Measurements from ENCODE around the gene ART3. TPM values are rescaled to one million over a fixed set of nuclear protein-coding genes. Genes with fewer than 3 reads are reported as not detected.

ART3 gene
- total and polyA plus RNA-seq, 2 of the 8 experiments (the other 6 are each of a cell fraction or from before 2014, with no cell fraction given): 0.21 to 0.63 TPM

DNA sequence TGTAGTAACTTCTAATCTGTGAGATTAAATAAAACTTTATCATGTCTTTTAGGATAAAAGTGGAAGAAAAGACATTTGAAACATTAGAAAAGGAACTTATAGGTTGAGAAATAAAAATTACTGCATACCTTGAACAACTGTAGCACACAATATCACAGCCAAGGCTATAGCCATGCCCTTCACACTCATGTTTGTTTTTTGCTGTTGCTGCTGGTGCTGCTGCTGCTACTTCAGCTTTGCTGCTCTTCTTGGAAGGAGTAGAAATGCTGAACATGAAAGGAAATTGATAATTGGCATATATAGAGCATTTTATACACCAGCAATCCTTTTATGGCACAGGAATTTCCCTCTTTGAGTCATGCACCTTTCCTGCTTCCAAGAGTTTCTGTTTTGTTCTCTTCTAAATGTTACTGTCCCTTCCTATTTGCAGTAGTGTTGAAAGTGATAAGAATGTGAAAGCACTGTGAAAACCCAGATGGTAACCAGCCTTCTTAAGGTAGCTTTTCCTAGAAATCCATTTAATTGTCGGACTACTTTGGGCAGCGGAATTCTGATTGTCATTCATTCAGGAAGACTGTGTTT is 38.6 kb upstream of the ART3 start, which contains the start of gene CXCL11:
Gene CXCL11 (minus strand): TSS at position 272 of the 582 bp plus-strand sequence. CDS start 83 bp downstream, at position 189.
- peak within 1 kb of the TSS; percentile 34 for H3K4ac ChIP-seq (replicated peaks; ENCODE audit: insufficient read length, low read depth, low read length)
- H3K27ac ChIP-seq (ENCODE audit: low read depth, low read length): no peak within 1 kb of the TSS
- no peaks in the 10 kb centered on the region for H3K79me1 ChIP-seq (ENCODE audit: low read depth, low read length)
- no peak within 1 kb of the TSS for H2BK12ac ChIP-seq (ENCODE audit: low read depth, low read length)
- no peak within 1 kb of the TSS for H3K4me3 ChIP-seq (ENCODE audit: extremely low read depth in 1 of 4, insufficient read depth in 2 of 4, low read depth in 3 of 4, low read length in 4 of 4)
- H3K18ac ChIP-seq (ENCODE audit: extremely low read depth, low read length): no peak within 1 kb of the TSS
- no peak within 1 kb of the TSS for H2BK120ac ChIP-seq (replicated peaks; ENCODE audit: low read depth, low read length)
- DNase-seq (ENCODE audit: low read depth in 1 of 2, low spot score in 2 of 2): no peak
- H3K9me3 ChIP-seq (ENCODE audit: insufficient read depth in 2 of 2, low read depth in 1 of 2, low read length in 1 of 2): no peaks in the 10 kb centered on the region
- peak within 1 kb of the TSS; percentile 30 for H4K91ac ChIP-seq (replicated peaks; ENCODE audit: insufficient read length, low read length)
- no peaks in the 10 kb centered on the region for H3K36me3 ChIP-seq (ENCODE audit: control insufficient read depth in 2 of 4, insufficient read depth in 4 of 4, low read length in 3 of 4)
- no peak within 1 kb of the TSS for H3K4me2 ChIP-seq (ENCODE audit: insufficient read depth in 1 of 2, low read depth in 2 of 2, low read length in 2 of 2)
- TF ChIP-seq CREB1 (IDR thresholded peaks at IDR 0.05): no peak
- no peak for TF ChIP-seq TAF7 (optimal IDR thresholded peaks at IDR 0.05; ENCODE audit: borderline replicate concordance, low read depth, low read length)
- no peak for TF ChIP-seq POLR2AphosphoS5 (IDR thresholded peaks at IDR 0.05; ENCODE audit: low read depth, low read length)
- no peak for TF ChIP-seq RXRA (IDR thresholded peaks at IDR 0.05; ENCODE audit: insufficient read depth, low read depth, low read length)
- TF ChIP-seq POU5F1 (IDR thresholded peaks at IDR 0.05; ENCODE audit: low read depth, low read length): no peak
- no peak for TF ChIP-seq SP2 (IDR thresholded peaks at IDR 0.05; ENCODE audit: low read length)
- TF ChIP-seq, protein P1, sequence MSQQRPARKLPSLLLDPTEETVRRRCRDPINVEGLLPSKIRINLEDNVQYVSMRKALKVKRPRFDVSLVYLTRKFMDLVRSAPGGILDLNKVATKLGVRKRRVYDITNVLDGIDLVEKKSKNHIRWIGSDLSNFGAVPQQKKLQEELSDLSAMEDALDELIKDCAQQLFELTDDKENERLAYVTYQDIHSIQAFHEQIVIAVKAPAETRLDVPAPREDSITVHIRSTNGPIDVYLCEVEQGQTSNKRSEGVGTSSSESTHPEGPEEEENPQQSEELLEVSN (IDR thresholded peaks at IDR 0.05): no peak
- no peaks in the 10 kb centered on the region for H3K79me2 ChIP-seq (ENCODE audit: control insufficient read depth in 1 of 2, insufficient read depth in 2 of 2, low read length in 2 of 2)
- H3K14ac ChIP-seq (ENCODE audit: insufficient read length): no peak within 1 kb of the TSS
- H2BK5ac ChIP-seq (ENCODE audit: low read depth, low read length): no peak within 1 kb of the TSS
- ChIA-PET CTCF (ENCODE audit: partially characterized antibody) (interaction anchor here (0.6 to 1.5 kb wide), 4 partner anchors 12 to 1829 kb away, joined by 3 to 4 read pairs (median 3); no protein-coding TSS in a partner anchor), POLR2A (ENCODE audit: partially characterized antibody) (interaction anchor here (1.2 kb wide), 1 partner anchor 11 kb away, joined by 3 read pairs; no protein-coding TSS in a partner anchor)
- WGBS, 2 experiments (ENCODE audit: extremely low coverage in 1 of 2, insufficient coverage in 1 of 2, insufficient read length in 1 of 2, insufficient replicate concordance in 2 of 2, low coverage in 1 of 2, low lambda C conversion rate in 2 of 2, missing lambda C conversion rate in 1 of 2): 96% methylated on average over 2 of the region's 2 CpGs; no CpG with 5 or more reads in 1 of the 2 experiments
- no peak within 1 kb of the TSS for H2BK20ac ChIP-seq (ENCODE audit: low read length)
- H3K9ac ChIP-seq (replicated peaks in 1 of 4; ENCODE audit: extremely low read depth in 1 of 4, low read depth in 3 of 4, low read length in 3 of 4): no peak within 1 kb of the TSS
- H3K23ac ChIP-seq (ENCODE audit: insufficient read length): no peak within 1 kb of the TSS
- H3K23me2 ChIP-seq (ENCODE audit: low read depth, low read length): peaks cover 1% of the 10 kb centered on the region; the same call in 1 of the 2 replicates
- no peaks in the 10 kb centered on the region for H3K4me1 ChIP-seq (replicated peaks in 1 of 4; ENCODE audit: control insufficient read depth in 3 of 4, insufficient read depth in 4 of 4, low read length in 3 of 4)
- no peak within 1 kb of the TSS for H3K56ac ChIP-seq (replicated peaks; ENCODE audit: insufficient read length, low read depth, low read length)
- H4K20me1 ChIP-seq (replicated peaks in 1 of 2; ENCODE audit: control insufficient read depth in 1 of 2, insufficient read depth in 2 of 2, low read length in 2 of 2): no peaks in the 10 kb centered on the region
- no peak within 1 kb of the TSS for H2AK5ac ChIP-seq (ENCODE audit: low read depth, low read length)
- H3K27me3 ChIP-seq (replicated peaks in 1 of 4; ENCODE audit: control insufficient read depth in 3 of 4, extremely low read depth in 1 of 4, insufficient read depth in 3 of 4, low read length in 3 of 4): no peaks in the 10 kb centered on the region
- no peak within 1 kb of the TSS for H4K5ac ChIP-seq (ENCODE audit: insufficient read length, low read depth, low read length)
- H2AFZ ChIP-seq (ENCODE audit: low read length): peak within 1 kb of the TSS; percentile 88; the same call in 1 of the 2 replicates
- no peak within 1 kb of the TSS for H2BK15ac ChIP-seq (ENCODE audit: low read length)
- no peak for FAIRE-seq
- no peak within 1 kb of the TSS; the same call in 1 of the 2 replicates for H4K8ac ChIP-seq (ENCODE audit: extremely low read depth, insufficient read depth, low read length)
